Adrenal gland (tissue), 12 donors: ENCODE measurements around the gene MAP2K1. TPM values are rescaled to one million over a fixed set of nuclear protein-coding genes. Genes with fewer than 3 reads are reported as not detected.

Experiments
- DNase-seq, 7 donors: peaks; one replicate each; pipeline ENCODE4 v3.0.0-alpha.2; 2019 to 2020
- H3K27ac ChIP-seq, 5 donors: fragments of 200-600 bp; sonication (generic) in 4 of 5; 1 replicate in 3 of 5; 2 replicates in 2 of 5; pipeline versions ENCODE4 v1.5.1 to v1.8.0; 2016 to 2020; ENCODE audit warnings: mild to moderate bottlenecking in 1 of 5
- H3K27me3 ChIP-seq: fragments of 200-600 bp; 2 replicates; pipeline ENCODE4 v1.8.0; 2021
- H3K36me3 ChIP-seq, 2 donors: fragments of 200-600 bp; replicated peaks in 1 of 2; 1 replicate in 1 of 2; 2 replicates in 1 of 2; pipeline versions ENCODE4 v1.5.1 to v1.8.0; 2018 to 2022
- H3K4me1 ChIP-seq, 2 donors: fragments of 200-600 bp; replicated peaks in 1 of 2; 1 replicate in 1 of 2; 2 replicates in 1 of 2; pipeline versions ENCODE4 v1.5.1 to v1.8.0; 2018 to 2021
- H3K4me3 ChIP-seq, 4 donors: fragments of 200-600 bp; sonication (generic) in 3 of 4; one replicate each; pipeline ENCODE4 v1.5.1; 2016 to 2018
- H3K9me3 ChIP-seq, 3 donors: fragments of 200-600 bp; sonication (generic) in 1 of 3; replicated peaks in 1 of 3; 1 replicate in 2 of 3; 2 replicates in 1 of 3; pipeline versions ENCODE4 v1.5.1 to v1.8.0; 2016 to 2021
- POLR2A ChIP-seq, 2 donors: fragments of 450-650 bp; IDR thresholded peaks; one replicate each; pipeline ENCODE4 v1.6.1; 2017; ENCODE audit warnings: antibody characterized with exemption in 2 of 2, mild to moderate bottlenecking in 2 of 2, moderate library complexity in 1 of 2
- WGBS, 4 donors: extraction: QIAGEN DNeasy Blood & Tissue Kit in 2 of 4; methylation state at CpG; one replicate each; pipeline versions ENCODE4 v1.1.5 to v1.1.7; 2013 to 2017; 5-methylcytosine and 5-hydroxymethylcytosine counted together
- intact Hi-C, 2 donors: fragments of 100-400 bp; cut with DNase I; formaldehyde crosslinking; loops; one replicate each; pipeline versions ENCODE4 v1.14.1 to v1.15.0; 2022 to 2023
- polyA plus RNA-seq, 3 donors: library from polyadenylated mRNA; stranded (reverse); fragments of 200-250 nt in 2 of 3; fragments of 350-450 nt in 1 of 3; fragmentation: Illumina TruSeq in 1 of 3; extraction: RNeasy Lipid Tissue Mini Kit (QIAGEN cat#74804) in 1 of 3; gene quantifications; one replicate each; pipeline ENCODE4 v1.2.3, GENCODE V29; 2013 to 2014
- total RNA-seq, 9 donors: library from RNA; depleted of rRNA in 4 of 9; stranded (reverse); fragments of >200 nt in 4 of 9; fragments of 120-200 nt in 1 of 9; fragmentation: NEBNext Ultra II Directional in 1 of 9; extraction: Animal tissue kit (Norgen Biotek cat#: 25700) in 1 of 9; gene quantifications; one replicate each; pipeline versions ENCODE4 v1.1.0 to v1.2.4, GENCODE V29; 2013 to 2023
- TF ChIP-seq, protein P1 (sequence below), 6 experiments: fragments of 450-650 bp in 4 of 6; fragments of 200-600 bp in 2 of 6; sonication (generic) in 1 of 6; IDR thresholded peaks; 1 replicate in 5 of 6; 2 replicates in 1 of 6; pipeline versions ENCODE4 v1.5.1 to v1.8.0; 2016 to 2021; ENCODE audit warnings: antibody characterized with exemption in 6 of 6, mild to moderate bottlenecking in 2 of 6, moderate library complexity in 1 of 6
- donor health status: healthy with polysubstance abuse.
- donor health status: Bipolar disorder and iron deficiency.
- donor health status: DM: yes; HTN: yes; CAD: no.
- donor health status: DM: no; HTN: no; CAD: no.
- donor health status: DM: no; HTN: no; CAD: no.
- donor health status: DM: yes; HTN: yes; CAD: no.

MAP2K1 gene
- total and polyA plus RNA-seq, 12 donors, result 14.0 to 60.0 (median 45.9) TPM

GRCh38 chr15:66503780-66504562, 117.3 kb downstream of the MAP2K1 start:
- Histone ChIP-seq H3K27me3 (no peaks in the 10 kb centered on the region), H3K4me3 (peak overlapping the region; percentile 80 to 91 (median 90)), H3K9me3 (no peaks in the 10 kb centered on the region), H3K4me1 (peaks cover 14 to 28% of the 10 kb centered on the region in 2 donors), H3K36me3 (peaks cover 0 to 42% of the 10 kb centered on the region in 2 donors), H3K27ac (peak overlapping the region; percentile 87 to 96 (median 92))
- TF ChIP-seq, protein P1, sequence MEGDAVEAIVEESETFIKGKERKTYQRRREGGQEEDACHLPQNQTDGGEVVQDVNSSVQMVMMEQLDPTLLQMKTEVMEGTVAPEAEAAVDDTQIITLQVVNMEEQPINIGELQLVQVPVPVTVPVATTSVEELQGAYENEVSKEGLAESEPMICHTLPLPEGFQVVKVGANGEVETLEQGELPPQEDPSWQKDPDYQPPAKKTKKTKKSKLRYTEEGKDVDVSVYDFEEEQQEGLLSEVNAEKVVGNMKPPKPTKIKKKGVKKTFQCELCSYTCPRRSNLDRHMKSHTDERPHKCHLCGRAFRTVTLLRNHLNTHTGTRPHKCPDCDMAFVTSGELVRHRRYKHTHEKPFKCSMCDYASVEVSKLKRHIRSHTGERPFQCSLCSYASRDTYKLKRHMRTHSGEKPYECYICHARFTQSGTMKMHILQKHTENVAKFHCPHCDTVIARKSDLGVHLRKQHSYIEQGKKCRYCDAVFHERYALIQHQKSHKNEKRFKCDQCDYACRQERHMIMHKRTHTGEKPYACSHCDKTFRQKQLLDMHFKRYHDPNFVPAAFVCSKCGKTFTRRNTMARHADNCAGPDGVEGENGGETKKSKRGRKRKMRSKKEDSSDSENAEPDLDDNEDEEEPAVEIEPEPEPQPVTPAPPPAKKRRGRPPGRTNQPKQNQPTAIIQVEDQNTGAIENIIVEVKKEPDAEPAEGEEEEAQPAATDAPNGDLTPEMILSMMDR (IDR thresholded peaks at IDR 0.05), result no peak
- no peak for TF ChIP-seq POLR2A (IDR thresholded peaks at IDR 0.05)
- intact Hi-C loops, result no loop called here
- no peak for DNase-seq
- WGBS, 4 donors, result 0 to 1% (median 0%) methylated on average over 12 of the region's 12 CpGs

DNA sequence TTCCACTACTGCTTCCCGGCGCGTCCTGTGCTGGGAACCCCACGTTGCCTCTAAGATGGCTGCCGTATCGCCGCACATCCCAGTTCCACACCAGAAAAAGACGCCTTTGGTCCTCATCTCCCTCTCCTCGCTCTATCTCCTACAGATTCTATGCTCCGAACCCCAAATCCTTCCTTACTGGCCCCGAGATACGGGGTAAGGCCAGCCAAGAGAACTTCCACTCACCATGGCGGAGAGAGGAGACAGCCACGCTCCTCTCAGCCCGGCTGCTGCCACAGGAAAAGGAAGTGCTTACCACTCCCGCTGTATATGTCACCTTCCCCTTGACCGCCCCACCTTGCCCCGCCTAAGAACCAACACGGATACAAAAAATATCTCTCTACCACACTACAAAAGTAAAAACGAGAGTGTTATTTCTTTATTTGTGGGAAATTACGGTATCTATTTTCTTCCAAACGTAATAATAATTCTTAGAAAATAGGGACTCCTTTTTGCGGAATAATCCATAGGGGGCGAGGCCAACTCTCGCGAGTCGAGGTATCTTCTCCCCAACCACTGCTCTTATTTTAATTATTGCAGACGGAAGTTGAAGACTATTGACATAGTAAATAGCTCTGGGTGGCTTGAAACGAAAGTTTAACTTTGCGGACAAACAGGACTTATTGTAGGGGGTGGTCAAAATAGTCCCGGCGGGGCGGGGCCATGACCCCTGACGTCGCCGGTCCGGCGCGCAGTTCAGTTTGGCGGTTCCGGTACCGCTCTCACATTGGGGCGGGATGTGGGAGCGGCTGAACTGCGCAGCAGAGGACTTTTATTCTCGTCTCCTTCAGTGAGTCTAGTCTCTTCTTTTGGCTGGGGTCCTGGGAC, 118.1 kb downstream of the MAP2K1 start, which contains the start of the genes RPL4 and ZWILCH:
Gene RPL4, minus strand, starts transcription at position 293 of the 867 bp plus-strand sequence. Its CDS starts 65 bp downstream, at position 228.
Gene ZWILCH, plus strand, starts transcription at position 764 of the 867 bp plus-strand sequence. Its CDS starts 13 bp downstream, at position 777.
- peak; percentile 73 to 87 (median 77) for DNase-seq
- TF ChIP-seq POLR2A (IDR thresholded peaks at IDR 0.05), result peak; percentile 89
- TF ChIP-seq, protein P1 (IDR thresholded peaks at IDR 0.05), result peak in 5 of 6 experiments; percentile 10 to 33 (median 13)
- intact Hi-C loops, result no loop called here
- WGBS, 4 donors, result 0 to 1% (median 0%) methylated on average over 45 to 46 of the region's 46 CpGs
- Histone ChIP-seq H3K4me1 (peaks cover 14 to 28% of the 10 kb centered on the region in 2 donors), H3K27me3 (no peaks in the 10 kb centered on the region), H3K9me3 (no peaks in the 10 kb centered on the region), H3K36me3 (peaks cover 0 to 34% of the 10 kb centered on the region in 2 donors), H3K4me3 (peak within 1 kb of the TSS; percentile 80 to 91 (median 90)), H3K27ac (peak within 1 kb of the TSS; percentile 87 to 96 (median 92))

DNA sequence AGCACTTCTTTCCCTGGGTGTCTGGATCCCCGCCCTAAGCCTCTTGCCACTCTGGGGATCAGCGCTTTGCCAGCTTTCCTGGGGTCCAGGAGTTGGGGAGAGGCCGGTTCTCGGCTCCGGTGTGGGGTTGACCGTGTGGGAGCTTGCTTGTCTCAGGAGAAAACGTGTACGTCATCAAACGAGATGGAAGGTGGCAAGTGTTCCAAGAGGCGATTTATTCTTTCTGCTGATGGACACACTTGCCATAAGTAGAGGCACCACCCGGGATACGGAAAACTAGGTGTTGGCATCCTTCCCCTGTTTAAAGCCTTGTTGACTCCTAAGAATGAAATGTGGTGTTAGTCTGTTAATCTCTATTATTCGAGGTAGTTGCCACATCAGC, 118.7 kb downstream of the MAP2K1 start:
- Histone ChIP-seq H3K4me3 (peak overlapping the region; percentile 79 to 91 (median 84)), H3K27ac (peak overlapping the region; percentile 87 to 96 (median 92)), H3K27me3 (no peaks in the 10 kb centered on the region), H3K4me1 (peaks cover 14 to 28% of the 10 kb centered on the region in 2 donors), H3K36me3 (peaks cover 0 to 28% of the 10 kb centered on the region in 2 donors), H3K9me3 (no peaks in the 10 kb centered on the region)
- intact Hi-C loops, result no loop called here
- WGBS, 4 donors, result 0 to 3% (median 1%) methylated on average over 6 to 13 of the region's 13 CpGs
- DNase-seq, result no peak
- peak in 1 of 2 donors; percentile 13 for TF ChIP-seq POLR2A (IDR thresholded peaks at IDR 0.05)
- TF ChIP-seq, protein P1 (IDR thresholded peaks at IDR 0.05), result no peak

- H3K36me3 ChIP-seq, result peaks cover 0 to 24% of the 10 kb centered on the region in 2 donors
- 41 to 56% (median 47%) methylated on average over 4 of the region's 4 CpGs for WGBS, 4 donors
- H3K27ac ChIP-seq, result peak overlapping the region in 3 of 5 donors; percentile 90 to 96 (median 92)
- no peaks in the 10 kb centered on the region for H3K27me3 ChIP-seq
- H3K4me1 ChIP-seq, result peaks cover 14 to 28% of the 10 kb centered on the region in 2 donors
- TF ChIP-seq POLR2A (IDR thresholded peaks at IDR 0.05), result no peak
- TF ChIP-seq, protein P1 (IDR thresholded peaks at IDR 0.05), result no peak
- no peaks in the 10 kb centered on the region for H3K9me3 ChIP-seq
- DNase-seq, result no peak
- H3K4me3 ChIP-seq, result peak overlapping the region in 2 of 4 donors; percentile 88 to 91
- intact Hi-C loops, result no loop called here
These were observed 119.1 kb downstream of the MAP2K1 start for GRCh38 chr15:66505818-66506217.
